GM12891 (cell line): ENCODE measurements around the gene PRKD3.

Experiments used
- POLR2A ChIP-seq: IDR thresholded peaks from 2 replicates; pipeline ENCODE4 v1.6.1; 2011; ENCODE audit warnings: low read depth, low read length, control low read depth
- POLR2AphosphoS5 ChIP-seq: IDR thresholded peaks from 2 replicates; pipeline ENCODE4 v1.6.1; 2011; ENCODE audit warnings: low read depth, low read length, control low read depth
- TAF1 ChIP-seq: IDR thresholded peaks from 2 replicates; pipeline ENCODE4 v1.6.1; 2011; ENCODE audit warnings: low read depth, low read length, control low read depth

DNA sequence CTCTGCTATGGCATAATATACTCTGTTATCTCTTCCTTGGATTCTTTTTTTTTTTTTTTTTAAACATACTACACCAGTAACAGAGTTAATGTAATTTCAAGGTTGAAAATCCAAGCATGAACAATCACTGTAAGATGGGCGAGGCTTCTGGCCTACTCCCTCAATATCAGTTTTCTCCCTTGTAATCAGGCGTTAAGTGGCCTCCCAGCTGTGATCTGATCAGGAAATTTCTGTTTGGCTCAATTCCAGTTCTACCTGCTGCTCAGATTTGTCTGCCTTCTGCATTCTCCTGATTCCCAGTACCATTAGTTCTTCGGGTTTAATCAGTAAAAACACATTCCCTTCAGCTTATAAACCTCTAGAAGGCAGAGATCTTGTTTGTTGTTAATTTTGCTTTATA, 18.6 kb downstream of the PRKD3 start:
- TF ChIP-seq TAF1 (no peak), POLR2AphosphoS5 (no peak), POLR2A (no peak)
